Ishikawa (cell line): Measurements from ENCODE around the gene TDRD5.
A peak's percentile ranks its signal among the peaks of the same experiment; 100 is the strongest.

Experiments
- CEBPB ChIP-seq: IDR thresholded peaks from 2 replicates; pipeline ENCODE4 v1.6.1; 2012
- CREB1 ChIP-seq: IDR thresholded peaks from 2 replicates; pipeline ENCODE4 v1.6.1; 2012; ENCODE audit warnings: low read depth
- EGR1 ChIP-seq: IDR thresholded peaks from 2 replicates; pipeline ENCODE4 v1.6.1; 2012
- EP300 ChIP-seq: IDR thresholded peaks from 2 replicates; pipeline ENCODE4 v1.6.1; 2012; ENCODE audit warnings: borderline replicate concordance
- FOXM1 ChIP-seq: IDR thresholded peaks from 2 replicates; pipeline ENCODE4 v1.6.1; 2012; ENCODE audit warnings: low read depth, borderline replicate concordance
- MAX ChIP-seq: IDR thresholded peaks from 2 replicates; pipeline ENCODE4 v1.6.1; 2012
- NFIC ChIP-seq: IDR thresholded peaks from 2 replicates; pipeline ENCODE4 v1.6.1; 2012
- RAD21 ChIP-seq: IDR thresholded peaks from 2 replicates; pipeline ENCODE4 v1.6.1; 2012; ENCODE audit warnings: low read depth
- REST ChIP-seq: IDR thresholded peaks from 2 replicates; pipeline ENCODE4 v1.6.1; 2012; ENCODE audit warnings: low read depth, mild to moderate bottlenecking
- TAF1 ChIP-seq: IDR thresholded peaks from 2 replicates; pipeline ENCODE4 v1.6.1; 2012; ENCODE audit warnings: low read depth, mild to moderate bottlenecking
- TCF12 ChIP-seq: IDR thresholded peaks from 2 replicates; pipeline ENCODE4 v1.6.1; 2012; ENCODE audit warnings: low read depth
- TEAD4 ChIP-seq: IDR thresholded peaks from 2 replicates; pipeline ENCODE4 v1.6.1; 2012
- USF1 ChIP-seq: IDR thresholded peaks from 2 replicates; pipeline ENCODE4 v1.6.1; 2012
- YY1 ChIP-seq: IDR thresholded peaks from 2 replicates; pipeline ENCODE4 v1.6.1; 2012; ENCODE audit warnings: low read depth
- ZBTB7A ChIP-seq: IDR thresholded peaks from 2 replicates; pipeline ENCODE4 v1.6.1; 2012; ENCODE audit warnings: low read depth

TDRD5 gene

GRCh38 chr1:179599623-179600249, 8.1 kb downstream of the TDRD5 start:
- TF ChIP-seq CEBPB (no peak), TEAD4 (peak; percentile 38; the same call in 1 of the 2 replicates), EGR1 (no peak), RAD21 (peak; percentile 58), NFIC (no peak), MAX (no peak), TAF1 (no peak), YY1 (no peak)

GRCh38 chr1:179601093-179601492, 9.5 kb downstream of the TDRD5 start:
- no peak for TF ChIP-seq EGR1

- TF ChIP-seq TAF1, result no peak
- no peak for TF ChIP-seq USF1
- no peak for TF ChIP-seq CREB1
- no peak for TF ChIP-seq NFIC
- no peak for TF ChIP-seq TEAD4
- no peak for TF ChIP-seq FOXM1
- no peak for TF ChIP-seq ZBTB7A
- no peak for TF ChIP-seq TCF12
- TF ChIP-seq REST, result no peak
- TF ChIP-seq YY1, result no peak
Measured at GRCh38 chr1:179612361-179612760, 20.7 kb downstream of the TDRD5 start.

GRCh38 chr1:179630719-179631118, 39.1 kb downstream of the TDRD5 start:
- no peak for TF ChIP-seq MAX
- TF ChIP-seq REST, result no peak
- no peak for TF ChIP-seq EGR1
- no peak for TF ChIP-seq CEBPB
- TF ChIP-seq EP300, result no peak
- TF ChIP-seq ZBTB7A, result no peak

- TF ChIP-seq EP300, result no peak
Measured at GRCh38 chr1:179632868-179633267, 41.2 kb downstream of the TDRD5 start.

- no peak for TF ChIP-seq REST
Measured at GRCh38 chr1:179637211-179637860, 45.7 kb downstream of the TDRD5 start.
